Activated CD4-positive, alpha-beta T cell treated with anti-CD3 and anti-CD28 coated beads for 36 hours (primary cell): Measurements from ENCODE around the gene GATA5. TPM values are rescaled to one million over a fixed set of nuclear protein-coding genes. Genes with fewer than 3 reads are reported as not detected.
A peak's percentile ranks its signal among the peaks of the same experiment; 100 is the strongest.

Experiments used
- ATAC-seq: fragments of 200-7000 bp; cut with Tn5 transposase; one replicate; pipeline ENCODE4 v1.10.0; 2021; ENCODE audit warnings: mild to moderate bottlenecking, moderate library complexity
- CTCF ChIA-PET: fragments of 350-600 bp; sonication (Branson Sonifier 250); formaldehyde crosslinking; loops from one replicate; lab custom pipeline; 2021; ENCODE audit warnings: antibody characterized with exemption; lab: Charles Lee
- POLR2A ChIA-PET: fragments of 350-600 bp; sonication (Branson Sonifier 250); formaldehyde crosslinking; loops from one replicate; lab custom pipeline; 2021; ENCODE audit warnings: antibody characterized with exemption, inconsistent platforms; lab: Charles Lee
- DNase-seq: peaks from one replicate; pipeline ENCODE4 v3.0.0-alpha.2; 2020
- H3K27ac Mint-ChIP-seq: one replicate; pipeline ENCODE4 v1.8.0; 2021; ENCODE audit warnings: mixed read lengths
- H3K27me3 Mint-ChIP-seq: one replicate; pipeline ENCODE4 v1.8.0; 2021; ENCODE audit warnings: mixed read lengths
- H3K36me3 Mint-ChIP-seq: one replicate; pipeline ENCODE4 v1.8.0; 2021; ENCODE audit warnings: low read depth, mixed read lengths
- H3K4me1 Mint-ChIP-seq: one replicate; pipeline ENCODE4 v1.8.0; 2021; ENCODE audit warnings: mixed read lengths
- H3K4me3 Mint-ChIP-seq: one replicate; pipeline ENCODE4 v1.8.0; 2021; ENCODE audit warnings: mild to moderate bottlenecking, moderate library complexity, mixed read lengths
- H3K9me3 Mint-ChIP-seq: one replicate; pipeline ENCODE4 v1.8.0; 2021; ENCODE audit warnings: low read depth, mixed read lengths
- intact Hi-C, 2 experiments: fragments of 100-400 bp; cut with DNase I in 1 of 2; cut with micrococcal nuclease in 1 of 2; formaldehyde crosslinking; loops; one replicate each; pipeline versions ENCODE4 v1.14.2 to v1.15.1; 2022 to 2024; cut with DNase I, micrococcal nuclease
- total RNA-seq, 2 experiments: library from RNA; stranded (reverse); gene quantifications; one replicate each; pipeline ENCODE4 v1.2.3, GENCODE V29; 2021

Gene GATA5
- total RNA-seq, 2 experiments from 2014 or later: not detected

DNA sequence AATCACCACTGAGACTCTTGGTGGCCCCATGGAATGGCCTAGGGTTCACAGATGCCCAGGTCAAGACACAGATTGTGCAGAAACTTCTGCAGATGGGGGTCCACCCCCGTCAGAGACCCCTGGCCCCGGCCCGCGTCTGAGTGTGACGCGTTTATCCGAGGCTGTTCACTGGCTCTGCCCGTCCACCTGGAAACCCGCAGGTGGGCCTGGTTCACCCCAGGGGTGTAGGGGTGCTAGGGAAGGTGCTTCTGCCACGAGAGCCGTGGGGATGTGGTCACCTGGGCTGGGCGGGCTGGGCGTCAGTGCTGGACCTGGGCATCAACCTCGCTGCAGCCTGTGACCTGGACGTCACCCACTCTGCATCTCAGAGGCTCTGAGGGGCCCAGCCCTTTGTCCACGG, 39.5 kb upstream of the GATA5 start:
- ATAC-seq (no peak), DNase-seq (no peak)
- peaks cover 4% of the 10 kb centered on the region for H3K4me1 Mint-ChIP-seq
- no peaks in the 10 kb centered on the region for H3K9me3 Mint-ChIP-seq
- H3K36me3 Mint-ChIP-seq: no peaks in the 10 kb centered on the region
- peaks cover 17% of the 10 kb centered on the region for H3K27me3 Mint-ChIP-seq
- H3K27ac Mint-ChIP-seq: no peak overlapping the region
- no peak overlapping the region for H3K4me3 Mint-ChIP-seq
- CTCF ChIA-PET: no interaction called here
- POLR2A ChIA-PET: no interaction called here
- intact Hi-C loops: no loop called here

DNA sequence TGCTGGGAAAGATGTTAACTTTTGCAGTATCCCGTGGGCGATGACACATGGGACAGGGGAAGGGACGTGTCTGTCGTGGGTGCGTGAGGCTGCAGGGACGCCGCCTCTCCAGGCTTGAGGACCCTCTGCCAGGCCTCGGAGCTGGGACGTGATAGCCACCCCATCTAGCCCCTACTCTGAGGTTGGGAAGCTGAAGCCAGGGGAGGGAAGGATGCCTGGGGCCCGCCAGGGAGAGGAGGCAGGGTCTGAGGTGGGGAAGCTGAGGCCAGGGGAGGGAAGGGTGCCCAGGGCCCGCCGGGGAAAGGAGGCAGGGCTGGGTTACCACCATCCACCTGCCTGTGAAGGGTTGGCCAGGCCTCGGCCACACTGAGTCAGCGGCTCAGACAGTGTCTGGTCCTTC, 38.2 kb upstream of the GATA5 start:
- ChIA-PET CTCF (interaction anchor here (0.6 kb wide), 1 partner anchor 26 kb away, joined by 4 read pairs; no protein-coding TSS in a partner anchor), POLR2A (no interaction called here)
- H3K36me3 Mint-ChIP-seq: no peaks in the 10 kb centered on the region
- no peak overlapping the region for H3K27ac Mint-ChIP-seq
- no peaks in the 10 kb centered on the region for H3K9me3 Mint-ChIP-seq
- peaks cover 4% of the 10 kb centered on the region for H3K4me1 Mint-ChIP-seq
- DNase-seq (no peak), ATAC-seq (no peak)
- H3K4me3 Mint-ChIP-seq: no peak overlapping the region
- peaks cover 17% of the 10 kb centered on the region for H3K27me3 Mint-ChIP-seq
- intact Hi-C loops: no loop called here

DNA sequence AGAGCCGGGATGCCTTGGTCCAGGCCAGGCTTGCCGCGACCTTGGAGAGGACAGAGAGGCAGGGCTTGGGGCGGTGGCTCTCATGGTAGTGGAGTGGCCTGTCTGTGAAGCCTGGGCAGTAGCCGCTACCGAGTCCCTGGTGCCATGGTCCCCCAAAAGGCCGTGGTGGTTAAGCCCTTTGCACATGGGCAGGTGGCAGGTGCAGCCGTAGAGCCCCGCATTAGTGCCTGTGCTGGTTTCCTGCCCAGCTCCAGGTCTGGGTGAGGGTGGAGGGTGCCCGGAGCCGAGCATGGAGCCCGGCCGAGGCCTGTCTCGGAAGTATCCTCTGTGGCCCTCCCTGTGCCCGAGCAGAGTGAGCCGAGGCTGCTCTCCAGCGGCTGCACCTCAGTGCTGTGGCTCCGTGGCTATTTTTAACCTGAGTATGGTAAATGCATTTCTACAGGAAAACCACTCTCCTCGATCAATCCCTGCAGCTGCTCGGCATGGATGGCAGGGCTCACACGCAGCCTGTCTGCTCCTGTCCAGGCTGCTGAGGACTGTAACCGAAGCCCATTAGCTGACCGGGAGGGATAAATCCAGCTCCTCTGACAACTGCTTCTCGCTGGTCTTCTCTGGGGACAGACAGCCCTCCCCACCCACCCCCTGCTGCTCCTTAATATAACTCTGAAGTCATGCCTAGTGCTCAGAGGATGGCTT, 36.3 kb upstream of the GATA5 start:
- DNase-seq (no peak), ATAC-seq (no peak)
- Mint-ChIP-seq H3K27me3 (peaks cover 17% of the 10 kb centered on the region), H3K27ac (no peak overlapping the region), H3K9me3 (no peaks in the 10 kb centered on the region), H3K4me3 (no peak overlapping the region), H3K4me1 (peaks cover 4% of the 10 kb centered on the region), H3K36me3 (no peaks in the 10 kb centered on the region)
- intact Hi-C loops: no loop called here
- POLR2A ChIA-PET: no interaction called here
- CTCF ChIA-PET: interaction anchor here (0.8 to 1.3 kb wide), 3 partner anchors 20 to 105 kb away, joined by 3 to 4 read pairs (median 3); no protein-coding TSS in a partner anchor

DNA sequence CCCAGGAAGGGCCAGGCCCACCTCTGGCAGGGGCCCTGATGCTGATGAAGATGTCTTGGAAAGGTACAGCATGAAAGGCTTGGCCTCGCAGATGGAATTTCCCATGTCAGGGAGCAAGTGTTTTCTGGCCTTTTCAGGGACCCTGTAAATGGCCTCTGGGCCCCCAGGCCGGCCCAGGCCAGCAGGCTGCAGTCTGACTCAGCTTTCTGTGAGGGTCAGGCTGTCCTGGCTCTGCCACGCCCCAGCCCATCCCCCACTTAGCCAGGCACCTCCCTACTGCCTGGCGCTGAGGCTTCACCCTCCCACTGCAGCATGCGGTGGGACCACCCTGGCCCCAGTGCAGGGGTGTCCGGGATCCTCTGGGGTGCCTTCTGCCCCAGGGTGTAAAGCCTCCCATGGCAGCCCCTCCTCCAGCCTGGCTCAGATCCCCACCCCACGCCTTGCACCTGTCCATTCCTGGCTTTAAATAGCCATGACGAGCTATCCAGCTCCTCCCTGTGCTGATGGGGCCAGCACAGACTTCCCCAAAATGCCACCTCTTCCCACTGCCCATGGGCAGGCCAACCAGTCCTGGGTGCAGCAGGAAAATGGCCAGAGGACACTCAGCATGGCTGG, 35.6 kb upstream of the GATA5 start:
- no peak overlapping the region for H3K27ac Mint-ChIP-seq
- H3K9me3 Mint-ChIP-seq: no peaks in the 10 kb centered on the region
- no peak overlapping the region for H3K4me3 Mint-ChIP-seq
- no peak for DNase-seq
- POLR2A ChIA-PET: no interaction called here
- H3K36me3 Mint-ChIP-seq: no peaks in the 10 kb centered on the region
- ATAC-seq: no peak
- intact Hi-C loops: no loop called here
- H3K27me3 Mint-ChIP-seq: peaks cover 12% of the 10 kb centered on the region
- H3K4me1 Mint-ChIP-seq: peaks cover 4% of the 10 kb centered on the region
- CTCF ChIA-PET: interaction anchor here (0.8 to 0.9 kb wide), 2 partner anchors 21 to 66 kb away, joined by 3 to 4 read pairs; no protein-coding TSS in a partner anchor

DNA sequence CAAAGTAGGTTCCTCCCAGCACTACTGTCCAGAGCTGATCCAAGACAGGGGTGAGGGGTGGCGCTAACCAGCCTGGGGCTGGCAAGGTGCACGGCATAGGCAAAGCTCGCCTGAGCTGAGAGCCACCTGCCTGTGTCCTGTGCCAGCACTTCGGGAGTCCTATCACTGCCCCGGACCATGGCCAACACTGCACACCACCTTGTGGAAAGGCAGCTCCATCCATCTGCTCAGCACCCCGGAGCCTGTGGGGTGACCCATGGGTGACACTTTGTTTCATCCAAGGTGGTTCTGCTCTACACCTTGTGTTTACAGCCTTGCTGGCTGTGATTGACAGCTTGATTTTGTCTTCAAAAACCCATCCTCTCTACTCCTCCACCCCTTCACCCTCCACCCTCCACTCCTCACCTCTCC, 32.9 kb upstream of the GATA5 start:
- no peak overlapping the region for H3K4me3 Mint-ChIP-seq
- H3K27ac Mint-ChIP-seq: no peak overlapping the region
- H3K4me1 Mint-ChIP-seq: peaks cover 4% of the 10 kb centered on the region
- DNase-seq (peak; percentile 24), ATAC-seq (peak; percentile 67)
- H3K9me3 Mint-ChIP-seq: peaks cover 3% of the 10 kb centered on the region
- intact Hi-C loops: no loop called here
- H3K27me3 Mint-ChIP-seq: peaks cover 7% of the 10 kb centered on the region
- no peaks in the 10 kb centered on the region for H3K36me3 Mint-ChIP-seq
- ChIA-PET CTCF (interaction anchor here (0.6 to 0.7 kb wide), 2 partner anchors 9 to 10 kb away, joined by 3 read pairs; no protein-coding TSS in a partner anchor), POLR2A (no interaction called here)

DNA sequence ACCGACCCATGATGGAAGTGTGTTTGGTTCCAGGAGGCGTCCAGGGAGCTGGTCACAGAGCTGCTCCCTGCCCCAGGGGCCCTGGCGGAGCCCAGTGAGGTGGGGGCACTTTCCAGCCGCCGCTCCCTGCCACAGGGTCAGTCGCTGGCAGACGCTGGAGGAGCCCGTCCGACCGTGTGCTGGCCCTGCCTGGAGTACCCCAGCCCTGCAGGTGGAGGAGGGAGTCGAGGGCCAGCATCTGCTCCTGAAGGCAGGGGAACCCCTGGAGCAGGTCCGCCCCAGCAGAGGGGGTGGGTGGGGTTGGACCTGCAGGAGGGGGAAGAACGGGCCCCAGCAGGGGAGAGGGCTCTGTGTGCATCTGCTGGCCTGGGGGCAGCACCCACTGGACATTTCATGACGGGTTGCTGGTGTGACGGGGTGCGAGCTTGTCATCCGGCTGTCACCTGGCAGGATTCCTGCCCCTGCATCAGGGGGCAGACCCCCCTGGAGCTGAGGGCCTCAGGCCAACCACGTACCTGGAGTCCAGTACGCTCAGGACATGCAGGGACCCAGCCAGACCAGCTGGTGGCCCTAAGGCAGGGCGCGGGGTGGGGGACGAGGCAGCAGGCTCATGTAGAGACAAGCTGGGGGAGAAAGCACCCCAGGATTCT, 32.3 kb upstream of the GATA5 start:
- no peak overlapping the region for H3K27ac Mint-ChIP-seq
- intact Hi-C loops: no loop called here
- H3K9me3 Mint-ChIP-seq: peaks cover 3% of the 10 kb centered on the region
- no peak overlapping the region for H3K4me3 Mint-ChIP-seq
- CTCF ChIA-PET: interaction anchor here (0.6 to 0.9 kb wide), 3 partner anchors 8 to 109 kb away, joined by 3 read pairs; no protein-coding TSS in a partner anchor
- POLR2A ChIA-PET: no interaction called here
- H3K36me3 Mint-ChIP-seq: no peaks in the 10 kb centered on the region
- no peak for ATAC-seq
- DNase-seq: no peak
- peaks cover 2% of the 10 kb centered on the region for H3K4me1 Mint-ChIP-seq
- peaks cover 3% of the 10 kb centered on the region for H3K27me3 Mint-ChIP-seq

DNA sequence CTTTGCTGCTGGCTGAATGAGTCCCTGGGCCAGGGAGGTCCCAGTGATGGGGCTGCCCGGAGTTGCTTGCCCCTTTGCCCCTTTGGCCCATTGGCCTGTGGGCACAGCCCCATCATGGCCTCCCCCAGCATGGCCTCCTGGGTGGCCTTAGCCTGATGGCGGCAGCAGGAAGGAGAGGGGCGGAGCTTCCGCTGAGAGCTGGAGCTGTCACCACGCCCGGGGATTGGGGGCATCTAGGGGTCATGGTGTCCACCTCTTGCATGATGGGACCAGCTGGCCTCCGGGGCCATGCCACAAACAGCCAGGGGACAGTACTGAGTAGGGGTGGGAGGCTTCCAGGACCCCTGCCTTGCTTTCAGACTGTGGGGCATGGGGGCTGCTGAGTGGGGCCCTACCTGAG, 31.5 kb upstream of the GATA5 start:
- intact Hi-C loops: no loop called here
- Mint-ChIP-seq H3K9me3 (peaks cover 3% of the 10 kb centered on the region), H3K36me3 (no peaks in the 10 kb centered on the region), H3K27me3 (no peaks in the 10 kb centered on the region), H3K27ac (no peak overlapping the region), H3K4me1 (peaks cover 6% of the 10 kb centered on the region), H3K4me3 (no peak overlapping the region)
- ChIA-PET CTCF (interaction anchor here (0.7 to 0.9 kb wide), 2 partner anchors 110 to 659 kb away, joined by 3 read pairs; no protein-coding TSS in a partner anchor), POLR2A (no interaction called here)
- ATAC-seq: no peak
- no peak for DNase-seq

DNA sequence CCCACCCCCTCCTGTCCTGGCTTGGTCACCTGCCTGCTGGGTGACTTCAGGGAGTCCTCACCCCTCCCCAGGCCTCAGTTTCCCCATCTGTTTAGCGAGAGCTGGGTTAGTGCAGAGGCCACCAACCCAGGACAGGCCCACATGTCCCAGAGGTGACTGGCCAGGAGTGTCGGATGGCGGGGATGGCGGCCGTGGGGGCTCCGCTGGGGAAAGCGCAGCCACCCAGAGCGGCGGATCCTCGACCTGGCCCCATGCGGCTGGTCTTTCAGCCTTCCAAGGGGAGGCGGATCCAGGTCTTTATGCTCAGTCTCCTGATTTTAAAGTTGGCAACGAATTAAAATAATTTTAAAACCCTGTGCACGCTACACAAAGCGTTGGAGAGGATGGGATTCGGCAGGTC, 31.0 kb upstream of the GATA5 start:
- ChIA-PET POLR2A (no interaction called here), CTCF (interaction anchor here (0.7 kb wide), 1 partner anchor 659 kb away, joined by 3 read pairs; no protein-coding TSS in a partner anchor)
- no peak overlapping the region for H3K4me3 Mint-ChIP-seq

DNA sequence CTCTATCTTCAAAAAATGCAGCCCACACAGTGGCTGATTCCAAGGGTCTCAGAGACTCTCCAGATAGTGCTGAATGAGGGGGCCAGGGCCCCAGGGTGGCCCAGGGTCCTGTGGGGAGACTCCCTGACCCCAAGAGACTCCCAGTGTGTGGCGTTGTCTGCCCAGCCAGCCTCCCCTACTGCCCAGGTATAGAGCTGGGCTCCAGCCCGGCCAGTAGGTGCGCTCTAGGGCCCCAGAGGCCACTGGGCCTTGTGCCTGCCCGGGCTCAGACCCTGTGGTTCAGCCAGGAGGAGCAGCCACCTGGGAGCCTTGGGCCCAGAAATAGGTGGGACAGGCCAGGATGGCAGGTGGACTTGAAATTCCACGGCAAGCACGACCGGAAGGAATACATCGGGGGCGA, 30.3 kb upstream of the GATA5 start:
- intact Hi-C loops: no loop called here
- DNase-seq: no peak
- CTCF ChIA-PET: no interaction called here
- Mint-ChIP-seq H3K9me3 (peaks cover 3% of the 10 kb centered on the region), H3K36me3 (no peaks in the 10 kb centered on the region), H3K4me1 (peaks cover 18% of the 10 kb centered on the region), H3K27me3 (no peaks in the 10 kb centered on the region), H3K4me3 (no peak overlapping the region), H3K27ac (no peak overlapping the region)
- POLR2A ChIA-PET: no interaction called here
- ATAC-seq: no peak

More for the DNA sequence above, 31.0 kb upstream of the GATA5 start:
- Mint-ChIP-seq H3K36me3 (no peaks in the 10 kb centered on the region), H3K4me1 (peaks cover 11% of the 10 kb centered on the region), H3K27ac (no peak overlapping the region), H3K9me3 (peaks cover 3% of the 10 kb centered on the region), H3K27me3 (no peaks in the 10 kb centered on the region)
- intact Hi-C loops: no loop called here
- ATAC-seq (no peak), DNase-seq (no peak)

DNA sequence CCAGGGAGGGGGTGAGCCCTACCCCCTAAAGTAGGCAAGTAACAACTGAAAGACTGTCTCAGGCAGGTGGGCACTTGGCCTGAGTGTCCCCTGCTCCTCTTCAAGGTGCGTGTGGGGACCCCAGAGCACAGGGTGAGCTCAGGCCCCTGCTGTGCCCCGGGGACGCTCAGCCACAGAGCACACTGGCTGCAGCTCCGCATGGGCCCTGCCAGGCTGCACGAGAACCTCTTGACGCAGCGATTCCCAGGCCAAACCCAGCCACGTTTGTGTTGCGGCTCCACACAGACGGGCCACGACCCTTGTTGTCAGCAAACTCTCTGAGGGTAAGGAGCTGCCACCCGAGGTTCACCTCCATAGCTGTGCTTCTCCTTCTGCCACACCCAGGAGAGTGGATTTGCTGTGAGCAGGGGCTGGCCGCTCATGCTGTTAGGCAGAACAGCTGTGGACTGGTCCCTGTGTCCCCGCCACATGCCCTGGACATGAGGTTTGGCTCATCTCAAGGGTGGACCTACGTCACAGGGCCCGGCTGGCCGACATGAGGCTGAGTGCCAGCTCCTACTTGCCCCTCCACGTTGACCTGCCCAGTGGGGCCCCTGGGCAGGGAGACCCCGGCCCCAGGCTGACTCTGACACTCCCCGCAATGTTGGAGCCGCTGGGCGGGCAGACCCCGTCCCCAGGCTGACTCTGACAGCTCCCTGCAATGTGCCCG, 29.7 kb upstream of the GATA5 start:
- intact Hi-C loops: no loop called here
- no peak overlapping the region for H3K4me3 Mint-ChIP-seq

DNA sequence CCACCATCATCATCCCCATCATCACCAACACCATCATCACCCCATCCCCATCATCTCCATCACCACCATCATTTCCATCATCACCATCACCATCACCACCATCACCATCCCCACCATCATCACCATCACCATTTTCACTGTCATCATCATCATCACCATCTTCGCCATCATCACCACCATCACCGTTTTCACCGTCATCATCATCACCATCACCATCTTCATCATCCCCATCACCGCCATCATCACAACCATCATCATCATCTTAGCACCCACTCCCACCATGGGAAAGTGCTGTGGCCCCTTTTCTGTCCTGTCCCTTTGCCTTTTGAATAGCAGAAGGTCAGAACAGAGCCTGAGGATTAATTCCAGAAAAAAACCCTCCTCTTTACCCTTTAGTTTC, 28.5 kb upstream of the GATA5 start:
- H3K36me3 Mint-ChIP-seq: no peaks in the 10 kb centered on the region
- peaks cover 32% of the 10 kb centered on the region for H3K4me1 Mint-ChIP-seq
- POLR2A ChIA-PET: no interaction called here
- no peak overlapping the region for H3K4me3 Mint-ChIP-seq
- CTCF ChIA-PET: no interaction called here
- intact Hi-C loops: loop anchor here (5.0 kb wide), 4 partner anchors 202 to 362 kb away; partner anchors contain the start of genes ADRM1 (in 1 of the 2), MTG2 (in 1 of the 2), PSMA7 (in 1 of the 2) and SS18L1 (in 1 of the 2)
- DNase-seq (no peak), ATAC-seq (no peak)
- H3K27me3 Mint-ChIP-seq: no peaks in the 10 kb centered on the region
- no peak overlapping the region for H3K27ac Mint-ChIP-seq
- peaks cover 3% of the 10 kb centered on the region for H3K9me3 Mint-ChIP-seq

More for the DNA sequence above, 29.7 kb upstream of the GATA5 start:
- Mint-ChIP-seq H3K9me3 (peaks cover 3% of the 10 kb centered on the region), H3K4me1 (peaks cover 24% of the 10 kb centered on the region), H3K36me3 (no peaks in the 10 kb centered on the region), H3K27me3 (no peaks in the 10 kb centered on the region), H3K27ac (no peak overlapping the region)
- DNase-seq: no peak
- ATAC-seq: no peak
- CTCF ChIA-PET: interaction anchor here (0.6 to 0.9 kb wide), 2 partner anchors 17 to 112 kb away, joined by 3 read pairs; no protein-coding TSS in a partner anchor
- POLR2A ChIA-PET: no interaction called here
